Brain pericyte (primary cell): ENCODE results near the gene COL19A1.
"Not testable (repeated sequence)": the region's sequence is repeated elsewhere in the genome, so short reads cannot be mapped to it uniquely, and the experiment has no call there.

ENCODE experiments used
- DNase-seq: peaks from one replicate; pipeline ENCODE4 v3.0.0-alpha.2; 2012; ENCODE audit warnings: low read depth, low spot score

The COL19A1 gene

DNA sequence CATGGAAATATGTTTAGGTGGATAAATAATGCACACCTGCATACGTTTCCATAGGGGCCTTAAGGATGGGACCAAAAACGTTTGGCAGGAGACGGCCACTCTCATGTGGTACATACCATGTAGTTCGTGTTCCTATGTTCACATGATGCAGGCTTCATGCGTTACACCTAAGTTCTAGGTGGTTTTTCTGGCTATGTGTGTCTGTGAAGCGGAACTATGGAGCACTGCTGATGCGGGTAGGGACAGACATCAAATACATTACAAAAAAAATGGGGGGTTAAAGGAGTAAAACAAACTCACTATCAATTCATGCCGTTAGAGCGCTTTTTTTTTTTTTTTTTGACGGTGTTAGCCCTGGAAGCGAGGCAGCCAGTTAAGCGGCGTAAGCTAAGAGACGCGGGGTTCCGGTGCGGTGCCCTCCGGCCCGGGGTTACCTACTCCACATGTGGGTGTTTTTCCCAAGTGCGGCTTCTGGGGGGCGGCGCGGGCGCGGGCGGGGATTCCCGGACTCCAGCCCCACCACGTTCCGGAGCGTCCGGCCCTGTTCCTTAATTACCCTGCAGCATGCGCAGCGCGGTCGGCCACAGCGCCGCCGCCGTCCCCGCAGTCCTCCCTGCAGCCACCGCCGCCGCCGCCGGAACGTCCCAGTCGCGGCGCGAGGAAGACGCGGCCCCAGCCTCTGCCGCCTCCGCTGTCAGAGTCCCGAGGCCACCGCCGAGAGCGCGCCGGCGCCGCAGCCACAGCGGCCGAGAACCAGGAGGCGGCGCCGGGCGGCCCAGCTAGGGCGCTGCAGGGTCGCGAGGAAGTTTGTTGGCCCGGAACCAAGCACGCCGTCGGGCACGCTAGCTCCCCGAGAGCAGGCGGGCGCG is 648 bp downstream of the COL19A1 start:
- DNase-seq: no peak

- DNase-seq: no peak
Observed at GRCh38 chr6:69867639-69867976, 1.3 kb downstream of the COL19A1 start.

- DNase-seq: no peak
Observed at GRCh38 chr6:69868252-69868804, 2.0 kb downstream of the COL19A1 start.

GRCh38 chr6:69868961-69869360 is 2.6 kb downstream of the COL19A1 start:
- no peak for DNase-seq

DNA sequence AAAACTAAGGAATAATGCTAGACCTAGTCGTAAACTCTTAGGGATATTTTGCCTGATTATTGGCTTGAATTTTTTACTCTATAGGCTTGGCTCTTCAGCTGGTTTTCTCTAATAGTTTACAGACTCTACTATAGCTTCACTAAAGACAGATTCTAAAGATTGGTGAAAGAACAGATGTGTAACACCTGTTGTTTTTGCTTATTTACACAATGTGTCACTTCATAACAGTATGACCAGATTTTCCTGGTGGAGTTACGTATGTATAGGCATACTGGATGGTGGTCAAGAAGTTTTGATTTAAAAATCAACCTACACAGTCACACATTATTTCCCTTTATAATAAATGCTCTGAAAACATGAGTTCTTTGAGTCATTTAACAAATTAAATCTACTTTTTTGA is 4.8 kb downstream of the COL19A1 start:
- no peak for DNase-seq

DNA sequence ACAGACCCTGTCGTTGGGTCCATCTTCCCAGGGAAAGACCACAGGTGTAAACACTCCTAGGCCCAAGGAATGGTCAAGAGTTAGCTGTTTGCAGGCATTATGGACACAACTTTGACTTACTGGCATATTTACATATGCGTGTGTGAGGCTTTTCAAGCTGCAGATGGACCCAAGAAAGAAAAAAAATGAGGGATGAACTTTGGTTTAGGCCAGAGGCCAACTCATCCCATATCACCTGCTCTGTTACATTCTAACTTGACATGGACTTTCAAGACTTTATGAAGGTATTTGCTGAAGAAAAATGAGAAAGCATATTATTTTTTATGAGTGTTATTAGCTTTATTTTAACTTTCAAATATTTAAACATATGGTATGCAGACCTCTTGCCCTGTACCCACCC is 6.9 kb downstream of the COL19A1 start:
- no peak for DNase-seq

DNA sequence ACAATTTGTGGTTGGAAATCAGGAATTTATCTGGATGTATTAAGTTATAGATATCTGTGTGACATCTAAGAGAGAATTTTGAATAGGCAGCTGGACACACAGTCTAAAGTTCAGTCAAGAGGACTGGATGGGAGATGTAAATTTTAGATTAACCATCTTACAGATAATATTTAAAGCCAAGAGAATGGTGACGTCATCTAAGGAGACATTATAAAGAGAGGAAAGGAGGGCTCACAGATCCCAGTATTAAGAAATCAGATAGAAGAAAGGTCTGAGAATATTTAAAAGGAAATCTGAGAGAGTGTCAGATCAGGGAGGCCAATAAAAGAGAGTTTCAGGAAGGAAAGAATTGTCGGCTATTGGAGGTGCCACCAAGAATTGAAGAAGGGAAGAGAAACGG is 9.4 kb downstream of the COL19A1 start:
- DNase-seq: no peak

DNA sequence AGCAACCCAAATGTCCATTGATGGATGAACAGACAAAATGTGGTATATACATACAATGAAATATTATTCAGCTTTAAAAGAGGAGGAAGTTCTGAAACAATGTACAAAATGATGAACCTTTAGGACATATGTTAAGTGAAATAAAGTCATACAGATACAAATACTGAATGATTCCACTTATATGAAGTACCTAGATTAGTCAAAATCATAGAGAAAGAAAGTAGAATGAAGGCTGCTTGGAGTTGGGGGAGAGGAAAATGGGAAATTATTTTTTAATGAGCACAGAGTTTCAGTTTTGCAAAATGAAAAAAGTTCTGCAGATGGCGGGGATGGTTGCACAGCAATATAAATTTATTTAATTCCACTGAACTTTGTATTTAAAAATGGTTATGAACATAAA is 12.4 kb downstream of the COL19A1 start:
- DNase-seq: no peak

- no peak for DNase-seq
Observed at GRCh38 chr6:69880601-69881000, 14.2 kb downstream of the COL19A1 start.

- no peak for DNase-seq
Observed at GRCh38 chr6:69881322-69882151, 15.2 kb downstream of the COL19A1 start.

GRCh38 chr6:69883551-69883950 is 17.2 kb downstream of the COL19A1 start:
- no peak for DNase-seq

- no peak for DNase-seq
Observed at GRCh38 chr6:69884231-69884630, 17.9 kb downstream of the COL19A1 start.

GRCh38 chr6:69887026-69887425 is 20.7 kb downstream of the COL19A1 start:
- no peak for DNase-seq

DNA sequence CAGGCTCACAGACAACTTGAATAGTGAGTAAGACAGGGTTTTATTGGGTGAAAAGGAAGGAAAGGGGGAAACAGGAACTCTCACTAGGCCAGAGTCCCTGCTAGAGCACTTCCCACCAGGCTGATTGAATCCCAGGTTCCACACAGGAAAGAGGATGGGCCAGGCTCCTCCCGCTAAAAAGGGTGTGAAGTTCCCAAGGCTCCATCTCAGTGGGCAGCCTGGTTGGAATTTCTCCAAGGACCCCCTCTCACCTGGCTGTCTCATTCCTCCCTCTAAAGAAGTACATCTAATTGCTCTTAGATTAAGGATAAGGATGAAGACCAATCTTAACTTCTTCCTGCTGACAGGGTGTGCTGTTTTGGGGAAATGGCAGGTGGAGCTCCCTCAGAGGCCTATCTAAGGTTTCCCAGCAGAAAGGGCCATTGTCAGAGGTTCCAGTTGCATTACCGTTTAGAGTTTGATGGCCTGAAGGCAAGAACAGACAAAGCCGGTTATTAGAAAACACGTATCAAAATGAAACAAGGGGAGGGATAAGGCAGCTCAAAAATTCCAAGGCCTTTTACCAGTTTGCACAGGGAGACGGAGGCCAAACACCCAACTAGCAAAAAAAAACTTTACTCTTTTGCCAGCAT is 21.5 kb downstream of the COL19A1 start:
- no peak for DNase-seq

GRCh38 chr6:69888482-69889233 is 22.3 kb downstream of the COL19A1 start:
- no peak for DNase-seq

DNA sequence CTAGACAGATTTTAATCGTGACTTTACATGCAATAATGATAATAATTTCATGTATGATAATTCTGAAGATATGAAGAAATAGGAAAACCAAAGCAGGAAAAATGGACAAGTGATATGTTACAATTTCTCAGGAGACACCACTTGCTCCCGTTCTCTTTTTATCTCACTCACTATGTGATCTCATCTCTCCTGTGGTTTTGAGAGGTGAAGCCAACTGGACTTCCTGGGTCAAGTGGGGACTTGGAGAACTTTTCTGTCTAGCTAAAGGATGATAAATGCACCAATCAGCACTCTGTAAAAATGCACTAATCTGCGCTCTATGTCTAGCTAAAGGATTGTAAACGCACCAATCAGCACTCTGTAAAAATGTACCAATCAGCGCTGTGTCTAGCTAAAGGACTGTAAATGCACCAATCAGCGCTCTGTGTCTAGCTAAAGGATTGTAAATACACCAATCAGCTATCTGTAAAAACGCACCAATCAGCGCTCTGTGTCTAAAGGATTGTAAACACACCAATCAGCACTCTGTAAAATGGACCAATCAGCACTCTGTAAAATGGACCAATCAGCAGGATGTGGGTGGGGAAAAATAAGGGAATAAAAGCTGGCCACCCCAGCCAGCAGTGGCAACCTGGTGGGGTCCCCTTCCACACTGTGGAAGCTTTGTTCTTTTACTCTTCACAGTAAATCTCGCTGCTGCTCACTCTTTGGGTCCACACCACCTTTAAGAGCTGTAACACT is 23.0 kb downstream of the COL19A1 start:
- not testable (repeated sequence) for DNase-seq

DNA sequence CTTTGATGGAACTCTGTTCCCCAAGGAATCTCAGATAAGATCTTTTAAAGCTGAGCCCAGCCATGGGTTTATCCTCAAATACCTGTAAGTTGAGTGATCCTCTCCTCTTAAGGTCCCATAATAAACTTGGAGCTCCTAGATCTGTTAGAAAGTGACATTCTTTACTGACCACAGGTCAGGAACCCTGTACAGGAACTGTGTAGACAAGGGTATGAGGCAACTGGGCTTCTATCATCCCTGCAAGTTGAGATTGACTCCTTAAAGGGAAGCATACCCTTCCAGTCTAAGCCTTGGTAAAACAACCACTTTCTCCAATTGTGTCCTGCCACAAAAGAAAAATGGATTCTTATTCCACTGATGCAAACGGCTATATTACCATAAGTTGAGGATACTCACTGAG is 26.2 kb downstream of the COL19A1 start:
- DNase-seq: not testable (repeated sequence)

GRCh38 chr6:69893266-69893665 is 26.9 kb downstream of the COL19A1 start:
- DNase-seq: not testable (repeated sequence)

- DNase-seq: peak; percentile 39
Observed at GRCh38 chr6:69894578-69895347, 28.4 kb downstream of the COL19A1 start.

GRCh38 chr6:69895396-69895795 is 29.0 kb downstream of the COL19A1 start:
- DNase-seq: no peak
